K562 (cell line): ENCODE measurements around the gene OCIAD1. TPM values are rescaled to one million over a fixed set of nuclear protein-coding genes. Genes with fewer than 3 reads are reported as not detected.

Experiments used
- ATAC-seq: fragments of 200-7000 bp; cut with Tn5 transposase; 3 replicates; pipeline ENCODE4 v1.9.1; 2020; ENCODE audit warnings: moderate library complexity
- BruUV-seq: library from RNA; stranded (reverse); fragments of 400-500 nt; replicated peaks from 2 replicates; lab custom pipeline; 2021; lab: Mats Ljungman, UMichigan
- CTCF ChIA-PET: fragments of 300-600 bp; formaldehyde crosslinking; extraction: SDS; loops from one replicate; lab custom pipeline; 2021; ENCODE audit warnings: low intra/inter-chr PET ratio; lab: Yijun Ruan, JAX
- POLR2A ChIA-PET: fragments of 300-600, 350-650 bp; sonication (Branson Sonifier 250); formaldehyde crosslinking; extraction: SDS; loops from one replicate; lab custom pipeline; 2021; ENCODE audit warnings: antibody characterized with exemption, inconsistent platforms; lab: Yijun Ruan, JAX
- DNase-seq, 4 experiments: peaks; one replicate each; pipeline versions ENCODE4 v3.0.0 to v3.0.0-alpha.2; 2011 to 2018; ENCODE audit warnings: low spot score in 3 of 4, mixed read lengths in 3 of 4; ENCODE audit errors: extremely low read depth in 1 of 4
- FAIRE-seq: peaks from 2 replicates; lab custom pipeline; 2011; peaks lifted over from hg19 to GRCh38; lab: Jason Lieb, UNC
- H2AFZ ChIP-seq: 2 replicates; pipeline ENCODE4 v1.6.0; 2011; ENCODE audit warnings: low read depth, low read length, control low read depth, inconsistent platforms
- H3K27ac ChIP-seq: fragments of 200-600 bp; 3 replicates; pipeline ENCODE4 v1.8.0; 2011; ENCODE audit warnings: low read depth, mild to moderate bottlenecking, control low read depth, inconsistent platforms, low read length, moderate library complexity, mixed read lengths; ENCODE audit errors: extremely low read depth
- H3K27me3 ChIP-seq, 2 experiments: fragments of 300-600 bp in 1 of 2; 2 replicates in 1 of 2; 3 replicates in 1 of 2; pipeline versions ENCODE4 v1.6.0 to v1.8.0; 2011; ENCODE audit warnings: inconsistent platforms in 2 of 2, low read length in 2 of 2, mild to moderate bottlenecking in 1 of 2, mixed read lengths in 1 of 2, moderate library complexity in 1 of 2; ENCODE audit not compliant: control insufficient read depth in 2 of 2, insufficient read depth in 2 of 2
- H3K36me3 ChIP-seq: fragments of 300-600 bp; 3 replicates; pipeline ENCODE4 v1.8.0; 2011; ENCODE audit warnings: mild to moderate bottlenecking, low read length, inconsistent platforms; ENCODE audit not compliant: control insufficient read depth, insufficient read depth
- H3K4me1 ChIP-seq, 2 experiments: fragments of 200-600 bp in 1 of 2; replicated peaks in 1 of 2; 2 replicates in 1 of 2; 3 replicates in 1 of 2; pipeline versions ENCODE4 v1.5.1 to v1.8.0; 2011; ENCODE audit warnings: inconsistent platforms in 2 of 2, low read length in 2 of 2, mild to moderate bottlenecking in 1 of 2, mixed read lengths in 1 of 2, moderate library complexity in 1 of 2; ENCODE audit not compliant: control insufficient read depth in 2 of 2, insufficient read depth in 2 of 2
- H3K4me2 ChIP-seq: 2 replicates; pipeline ENCODE4 v1.6.1; 2011; ENCODE audit warnings: low read length, control low read depth, inconsistent platforms, mixed read lengths; ENCODE audit not compliant: insufficient read depth
- H3K4me3 ChIP-seq: fragments of 200-600 bp; sonication (generic), shearing (Covaris generic); 2 replicates; pipeline ENCODE4 v1.5.1; 2016; ENCODE audit warnings: control low read depth, inconsistent platforms
- H3K79me2 ChIP-seq: fragments of 200-600 bp; 3 replicates; pipeline ENCODE4 v1.8.0; 2011; ENCODE audit warnings: low read length, inconsistent platforms; ENCODE audit not compliant: control insufficient read depth, insufficient read depth
- H3K9ac ChIP-seq, 2 experiments: 2 replicates each; pipeline versions ENCODE4 v1.6.0 to v1.6.1; 2011; ENCODE audit warnings: low read depth in 2 of 2, low read length in 2 of 2, control low read depth in 1 of 2, inconsistent platforms in 1 of 2, mild to moderate bottlenecking in 1 of 2, mixed read lengths in 1 of 2; ENCODE audit not compliant: insufficient read depth in 1 of 2
- H3K9me1 ChIP-seq: one replicate; pipeline ENCODE4 v1.6.0; 2011; ENCODE audit warnings: inconsistent platforms, mild to moderate bottlenecking, low read length, moderate library complexity; ENCODE audit not compliant: control insufficient read depth, insufficient read depth
- H3K9me3 ChIP-seq: replicated peaks from 2 replicates; pipeline ENCODE4 v1.5.1; 2011; ENCODE audit warnings: low read depth, low read length, inconsistent platforms; ENCODE audit not compliant: control insufficient read depth, insufficient read depth
- H4K20me1 ChIP-seq: replicated peaks from 2 replicates; pipeline ENCODE4 v1.6.1; 2011; ENCODE audit warnings: low read length, inconsistent platforms, mixed read lengths; ENCODE audit not compliant: control insufficient read depth, insufficient read depth
- CGGBP1 ChIP-seq: fragments of 250-450 bp; sonication (Bioruptor Pico); IDR thresholded peaks from 2 replicates; pipeline ENCODE4 v1.9.0; 2021; ENCODE audit warnings: mild to moderate bottlenecking
- DLX4 ChIP-seq: fragments of 250-450 bp; sonication (Bioruptor Pico); IDR thresholded peaks from 2 replicates; pipeline ENCODE4 v1.6.1; 2021; ENCODE audit warnings: mild to moderate bottlenecking
- FOXJ3 ChIP-seq: sonication (generic); formaldehyde crosslinking; IDR thresholded peaks from 2 replicates; pipeline ENCODE4 v1.4.0; 2020; ENCODE audit warnings: mild to moderate bottlenecking, missing genetic modification reagents
- FOXP1 ChIP-seq: sonication (generic); formaldehyde crosslinking; IDR thresholded peaks from 2 replicates; pipeline ENCODE4 v1.8.0; 2022; ENCODE audit warnings: mild to moderate bottlenecking, missing genetic modification reagents
- KLF10 ChIP-seq: fragments of 250-450 bp; sonication (Bioruptor Pico); IDR thresholded peaks from 2 replicates; pipeline ENCODE4 v1.6.1; 2021; ENCODE audit warnings: matching md5 sums
- L3MBTL2 ChIP-seq: fragments of 450-650 bp; IDR thresholded peaks from 2 replicates; pipeline ENCODE4 v1.6.1; 2016; ENCODE audit warnings: mild to moderate bottlenecking, moderate library complexity
- NRF1 ChIP-seq, 2 experiments: fragments of 450-650 bp; IDR thresholded peaks in 1 of 2; conservative IDR thresholded peaks in 1 of 2; 2 replicates each; pipeline ENCODE4 v1.6.1; 2014; ENCODE audit warnings: mild to moderate bottlenecking in 2 of 2
- in situ Hi-C: fragments of 300-500 bp; cut with MboI; formaldehyde crosslinking; loops from 4 replicates; pipeline ENCODE4 v1.15.0; 2018; ENCODE audit warnings: inconsistent platforms, mixed read lengths
- intact Hi-C: fragments of 100-400 bp; cut with micrococcal nuclease; formaldehyde crosslinking; loops from 2 replicates; pipeline ENCODE4 v1.14.2; 2022
- polyA plus RNA-seq, 8 experiments: library from polyadenylated mRNA; depleted of rRNA in 4 of 8; stranded (reverse) in 5 of 8; unstranded in 3 of 8; fragments of >200 nt; fragmentation: Nextera tagmentation in 2 of 8; fragmentation: Illumina TruSeq in 1 of 8; extraction: Ambion mirVana in 2 of 8; extraction: Trizol in 1 of 8; gene quantifications; 2 replicates each; pipeline versions ENCODE4 v1.2.1 to v1.2.3, GENCODE V29; 2011 to 2014; ENCODE audit warnings: inconsistent platforms in 1 of 8, missing spikeins in 1 of 8
- total RNA-seq, 7 experiments: library from RNA; depleted of rRNA in 6 of 7; stranded (reverse); fragments of >200 nt in 6 of 7; fragmentation: Illumina TruSeq in 2 of 7; extraction: Trizol in 2 of 7; gene quantifications; 2 replicates each; pipeline versions ENCODE4 v1.2.1 to v1.2.3, GENCODE V29; 2011 to 2021; ENCODE audit warnings: low replicate concordance in 1 of 7
- TF ChIP-seq, protein P1 (sequence below), 2 experiments: IDR thresholded peaks; 2 replicates each; pipeline ENCODE4 v1.6.1; 2012; ENCODE audit warnings: improper control_type of control experiment in 2 of 2, low read depth in 2 of 2, low read length in 2 of 2, borderline replicate concordance in 1 of 2

Gene OCIAD1
- total and polyA plus RNA-seq, 9 of the 15 experiments (the other 6 are each of a cell fraction or from before 2014, with no cell fraction given): 99.0 to 358 (median 196) TPM

DNA sequence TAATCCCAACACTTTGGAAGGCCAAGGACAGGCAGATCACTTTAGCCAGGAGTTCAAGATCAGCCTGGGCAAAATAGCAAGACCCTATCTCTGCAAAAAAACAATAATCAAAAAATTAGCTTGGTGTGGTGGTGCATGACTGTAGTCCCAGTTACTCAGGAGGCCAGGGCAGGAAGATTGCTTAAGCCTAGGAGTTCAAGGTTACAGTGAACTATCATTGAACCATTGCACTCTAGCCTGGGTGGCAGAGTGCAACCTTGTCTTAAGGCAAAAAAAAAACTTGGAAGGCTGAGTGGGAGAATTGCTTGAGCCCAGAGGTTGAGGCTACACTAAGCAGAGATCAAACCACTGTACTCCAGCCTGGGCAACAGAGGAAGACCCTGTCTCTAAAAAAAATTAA, 45.6 kb upstream of the OCIAD1 start:
- no TSS peak for BruUV-seq
- TF ChIP-seq DLX4 (CRISPR knock-in tag): no peak
- TF ChIP-seq FOXP1 (CRISPR knock-in tag): no peak
- TF ChIP-seq L3MBTL2: no peak
- TF ChIP-seq, protein P1, sequence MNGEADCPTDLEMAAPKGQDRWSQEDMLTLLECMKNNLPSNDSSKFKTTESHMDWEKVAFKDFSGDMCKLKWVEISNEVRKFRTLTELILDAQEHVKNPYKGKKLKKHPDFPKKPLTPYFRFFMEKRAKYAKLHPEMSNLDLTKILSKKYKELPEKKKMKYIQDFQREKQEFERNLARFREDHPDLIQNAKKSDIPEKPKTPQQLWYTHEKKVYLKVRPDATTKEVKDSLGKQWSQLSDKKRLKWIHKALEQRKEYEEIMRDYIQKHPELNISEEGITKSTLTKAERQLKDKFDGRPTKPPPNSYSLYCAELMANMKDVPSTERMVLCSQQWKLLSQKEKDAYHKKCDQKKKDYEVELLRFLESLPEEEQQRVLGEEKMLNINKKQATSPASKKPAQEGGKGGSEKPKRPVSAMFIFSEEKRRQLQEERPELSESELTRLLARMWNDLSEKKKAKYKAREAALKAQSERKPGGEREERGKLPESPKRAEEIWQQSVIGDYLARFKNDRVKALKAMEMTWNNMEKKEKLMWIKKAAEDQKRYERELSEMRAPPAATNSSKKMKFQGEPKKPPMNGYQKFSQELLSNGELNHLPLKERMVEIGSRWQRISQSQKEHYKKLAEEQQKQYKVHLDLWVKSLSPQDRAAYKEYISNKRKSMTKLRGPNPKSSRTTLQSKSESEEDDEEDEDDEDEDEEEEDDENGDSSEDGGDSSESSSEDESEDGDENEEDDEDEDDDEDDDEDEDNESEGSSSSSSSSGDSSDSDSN (IDR thresholded peaks at IDR 0.05; ENCODE audit: borderline replicate concordance in 1 of 2, low read depth in 2 of 2, low read length in 2 of 2): no peak
- no peak for TF ChIP-seq KLF10 (CRISPR knock-in tag)
- no peak for TF ChIP-seq NRF1 (conservative IDR thresholded peaks at IDR 0.05 in 1 of 2, IDR thresholded peaks at IDR 0.05 in 1 of 2)
- TF ChIP-seq FOXJ3 (CRISPR knock-in tag): no peak
- TF ChIP-seq CGGBP1 (CRISPR knock-in tag): no peak
- ChIA-PET CTCF (no interaction called here), POLR2A (no interaction called here)
- Histone ChIP-seq H3K27ac (no peak overlapping the region), H3K4me3 (no peak overlapping the region), H3K27me3 (no peaks in the 10 kb centered on the region), H2AFZ (no peak overlapping the region), H3K9me3 (no peaks in the 10 kb centered on the region), H3K4me2 (no peak overlapping the region), H3K9ac (no peak overlapping the region), H3K79me2 (no peaks in the 10 kb centered on the region), H3K36me3 (no peaks in the 10 kb centered on the region), H3K4me1 (peaks cover 0 to 7% of the 10 kb centered on the region in 2 experiments; a peak in 1 of 5 replicates), H3K9me1 (no peaks in the 10 kb centered on the region), H4K20me1 (no peaks in the 10 kb centered on the region)
- no peak for ATAC-seq
- no peak for FAIRE-seq
- no peak for DNase-seq
- in situ Hi-C loops (no loop called here), intact Hi-C loops (no loop called here)
